Epithelial cell of proximal tubule (primary cell): ENCODE results near the gene EXOC8. TPM values are rescaled to one million over a fixed set of nuclear protein-coding genes. Genes with fewer than 3 reads are reported as not detected.
A peak's percentile ranks its signal among the peaks of the same experiment; 100 is the strongest.
"Not testable (repeated sequence)": the region's sequence is repeated elsewhere in the genome, so short reads cannot be mapped to it uniquely, and the experiment has no call there.

ENCODE experiments used
- DNase-seq: peaks from one replicate; pipeline ENCODE4 v3.0.0-alpha.2; 2011; ENCODE audit warnings: low read depth
- H3K4me3 ChIP-seq: 2 replicates; pipeline ENCODE4 v1.5.1; 2011; ENCODE audit warnings: low read depth, mild to moderate bottlenecking, low read length
- CTCF ChIP-seq: conservative IDR thresholded peaks from 2 replicates; pipeline ENCODE4 v1.5.1; 2012; ENCODE audit warnings: low read depth, mild to moderate bottlenecking, low read length
- total RNA-seq: library from RNA; depleted of rRNA; stranded (reverse); fragments of >200 nt; gene quantifications from 2 replicates; pipeline ENCODE4 v1.2.3, GENCODE V29; 2015

The EXOC8 gene
- total RNA-seq, 1 donor from 2014 or later, result 8.1 TPM

GRCh38 chr1:231353086-231353485 lies 15.4 kb upstream of the EXOC8 start:
- TF ChIP-seq CTCF, result no peak

GRCh38 chr1:231351816-231352215 lies 14.2 kb upstream of the EXOC8 start:
- no peak for TF ChIP-seq CTCF
- no peak for DNase-seq
- H3K4me3 ChIP-seq, result no peak overlapping the region

More at GRCh38 chr1:231353086-231353485, 15.4 kb upstream of the EXOC8 start:
- no peak overlapping the region for H3K4me3 ChIP-seq
- DNase-seq, result no peak

- not testable (repeated sequence) for H3K4me3 ChIP-seq, DNase-seq
These were observed 11.2 kb upstream of the EXOC8 start for GRCh38 chr1:231348856-231349255.

- no peak for DNase-seq
- TF ChIP-seq CTCF, result no peak
- no peak overlapping the region for H3K4me3 ChIP-seq
These were observed 10.8 kb upstream of the EXOC8 start for GRCh38 chr1:231348442-231348841.

- no peak for TF ChIP-seq CTCF
- no peak for DNase-seq
- H3K4me3 ChIP-seq, result no peak overlapping the region
These were observed 10.3 kb upstream of the EXOC8 start for GRCh38 chr1:231347961-231348360.

- no peak for DNase-seq
- H3K4me3 ChIP-seq, result no peak overlapping the region
- TF ChIP-seq CTCF, result no peak
These were observed 2.8 kb upstream of the EXOC8 start for GRCh38 chr1:231340328-231341013.

GRCh38 chr1:231338270-231339128 lies 847 bp upstream of the EXOC8 start, which contains the start of gene SPRTN:
TSS of gene SPRTN (plus strand) at chr1:231338293. CDS start at chr1:231338384, 91 bp downstream.
- DNase-seq, result no peak
- peak within 1 kb of the TSS; percentile 83 for H3K4me3 ChIP-seq
- TF ChIP-seq CTCF, result no peak
